Common myeloid progenitor, CD34-positive (primary cell): ENCODE results near the gene ADAM8.
"Not testable (repeated sequence)": the region's sequence is repeated elsewhere in the genome, so short reads cannot be mapped to it uniquely, and the experiment has no call there.

Experiments
- CTCF ChIA-PET: fragments of 350-600 bp; sonication (Branson Sonifier 250); formaldehyde crosslinking; loops from one replicate; lab custom pipeline; 2021; ENCODE audit warnings: antibody characterized with exemption; lab: Charles Lee
- POLR2A ChIA-PET: fragments of 350-600 bp; sonication (Branson Sonifier 250); formaldehyde crosslinking; loops from one replicate; lab custom pipeline; 2021; ENCODE audit warnings: antibody characterized with exemption; lab: Charles Lee
- DNase-seq, 3 donors: peaks; one replicate each; pipeline versions ENCODE4 v3.0.0 to v3.0.0-alpha.2; 2013
- H3K27ac ChIP-seq, 2 experiments: 1 replicate in 1 of 2; 2 replicates in 1 of 2; pipeline ENCODE4 v1.7.0; 2013; ENCODE audit warnings: inconsistent platforms in 2 of 2, low read length in 2 of 2, mild to moderate bottlenecking in 2 of 2, low read depth in 1 of 2, moderate library complexity in 1 of 2; ENCODE audit not compliant: severe bottlenecking in 2 of 2, insufficient read depth in 1 of 2, poor library complexity in 1 of 2
- H3K27me3 ChIP-seq, 5 experiments: replicated peaks in 2 of 5; 1 replicate in 3 of 5; 2 replicates in 2 of 5; pipeline versions ENCODE4 v1.6.1 to v1.7.0; 2013; ENCODE audit warnings: low read length in 4 of 5, mild to moderate bottlenecking in 2 of 5, moderate library complexity in 2 of 5, inconsistent platforms in 1 of 5; ENCODE audit not compliant: insufficient read depth in 5 of 5, control insufficient read depth in 4 of 5
- H3K36me3 ChIP-seq, 4 experiments: 1 replicate in 2 of 4; 2 replicates in 2 of 4; pipeline versions ENCODE4 v1.6.1 to v1.7.0; 2013; ENCODE audit warnings: low read length in 3 of 4, control low read depth in 1 of 4, mild to moderate bottlenecking in 1 of 4; ENCODE audit not compliant: control insufficient read depth in 4 of 4, insufficient read depth in 4 of 4
- H3K4me1 ChIP-seq, 4 experiments: 1 replicate in 3 of 4; 2 replicates in 1 of 4; pipeline versions ENCODE4 v1.6.1 to v1.7.1; 2013; ENCODE audit warnings: low read length in 3 of 4, mild to moderate bottlenecking in 3 of 4, control low read depth in 1 of 4, inconsistent platforms in 1 of 4, moderate library complexity in 1 of 4; ENCODE audit not compliant: control insufficient read depth in 4 of 4, insufficient read depth in 4 of 4; ENCODE audit errors: control extremely low read depth in 1 of 4
- H3K4me3 ChIP-seq, 7 experiments: 1 replicate in 4 of 7; 2 replicates in 3 of 7; pipeline versions ENCODE4 v1.5.1 to v1.7.0; 2013; ENCODE audit warnings: mild to moderate bottlenecking in 7 of 7, low read length in 6 of 7, moderate library complexity in 6 of 7, inconsistent platforms in 2 of 7, low read depth in 2 of 7, control low read depth in 1 of 7; ENCODE audit not compliant: insufficient read depth in 4 of 7, control insufficient read depth in 1 of 7; ENCODE audit errors: extremely low read depth in 1 of 7
- H3K9me3 ChIP-seq, 5 experiments: 1 replicate in 4 of 5; 2 replicates in 1 of 5; pipeline versions ENCODE4 v1.6.1 to v1.7.1; 2013; ENCODE audit warnings: low read length in 4 of 5, mild to moderate bottlenecking in 2 of 5, inconsistent platforms in 1 of 5, low read depth in 1 of 5, moderate library complexity in 1 of 5; ENCODE audit not compliant: control insufficient read depth in 4 of 5, insufficient read depth in 2 of 5; ENCODE audit errors: control extremely low read depth in 1 of 5
- WGBS: methylation state at CpG from one replicate; pipeline ENCODE4 v1.1.5; 2013; ENCODE audit not compliant: insufficient coverage; 5-methylcytosine and 5-hydroxymethylcytosine counted together

The ADAM8 gene

DNA sequence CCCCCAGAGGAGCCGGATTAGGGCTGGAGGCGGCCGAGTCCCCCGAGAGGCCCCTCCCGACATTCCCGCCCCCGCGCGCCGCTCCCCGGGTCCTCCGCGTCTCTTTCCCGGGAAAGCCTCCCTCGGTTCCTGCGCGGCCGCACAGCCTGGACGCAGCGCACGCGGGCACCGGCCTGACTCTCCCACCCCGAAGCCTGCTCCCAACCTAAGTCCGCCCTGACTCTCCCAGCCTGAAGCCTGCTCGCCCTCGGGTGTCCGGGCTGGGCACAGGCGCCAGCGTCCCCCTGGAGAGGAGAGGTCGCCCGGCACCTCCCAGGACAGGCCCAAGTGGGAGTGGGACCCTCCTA is 39.5 kb downstream of the ADAM8 start:
- Histone ChIP-seq H3K27me3 (peaks cover 0 to 65% (median 14%) of the 10 kb centered on the region in 5 experiments), H3K4me1 (peaks cover 0 to 55% (median 43%) of the 10 kb centered on the region in 4 experiments), H3K27ac (no peak overlapping the region), H3K36me3 (no peaks in the 10 kb centered on the region), H3K4me3 (peak overlapping the region in 2 of 7 experiments; percentile 40 to 61), H3K9me3 (no peaks in the 10 kb centered on the region)
- no peak for DNase-seq
- POLR2A ChIA-PET: no interaction called here
- CTCF ChIA-PET: no interaction called here
- 15% methylated on average over 15 of the region's 32 CpGs for WGBS

DNA sequence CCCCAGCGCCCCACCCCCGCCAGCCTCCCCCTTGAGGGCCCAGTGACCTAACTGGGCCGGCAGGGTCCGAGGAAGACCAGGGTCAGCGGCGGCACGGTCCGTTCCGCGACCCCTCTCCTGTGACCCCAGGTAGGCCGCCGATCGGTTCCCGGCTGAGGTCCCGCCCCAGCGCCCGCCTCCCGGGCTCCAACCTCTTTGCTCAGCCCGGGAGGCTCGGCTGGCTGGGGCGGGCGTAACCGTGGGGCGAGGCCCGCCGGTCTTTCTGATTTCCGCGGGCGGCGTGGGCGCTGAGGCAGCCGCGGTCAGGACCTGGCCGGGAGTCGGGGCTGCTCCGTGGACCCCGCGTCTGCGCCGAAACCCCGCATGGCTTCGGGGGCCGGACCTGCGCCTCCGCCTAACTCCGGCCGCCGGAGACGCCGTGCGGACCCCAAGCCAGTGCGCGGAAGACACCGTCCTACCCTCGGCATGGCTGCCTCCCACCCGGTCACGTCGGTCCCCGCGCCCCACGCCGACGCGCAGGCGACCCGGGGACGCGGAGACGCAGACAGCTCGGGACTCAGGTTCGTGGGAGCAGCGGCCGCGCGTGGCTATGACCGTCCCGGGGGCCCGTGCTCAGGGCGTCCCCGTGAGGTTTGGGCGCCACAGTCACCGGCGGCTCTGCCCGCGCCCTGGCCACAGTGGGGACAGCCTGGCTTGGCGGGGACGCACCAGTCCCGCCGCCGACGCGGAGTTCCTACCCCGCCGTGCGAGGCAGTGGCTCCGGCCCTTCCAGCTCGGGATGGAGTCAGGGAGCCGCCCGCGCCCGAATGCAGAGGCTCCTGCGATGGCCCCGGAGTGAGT is 40.0 kb downstream of the ADAM8 start:
- peak in 1 of 3 donors; percentile 23 for DNase-seq
- Histone ChIP-seq H3K9me3 (no peaks in the 10 kb centered on the region), H3K4me3 (peak overlapping the region in 5 of 7 experiments; percentile 17 to 61 (median 33)), H3K27ac (no peak overlapping the region), H3K4me1 (peaks cover 0 to 49% (median 37%) of the 10 kb centered on the region in 4 experiments), H3K36me3 (no peaks in the 10 kb centered on the region), H3K27me3 (peaks cover 0 to 71% (median 17%) of the 10 kb centered on the region in 5 experiments)
- ChIA-PET POLR2A (no interaction called here), CTCF (no interaction called here)
- WGBS: 1% methylated on average over 82 of the region's 103 CpGs

DNA sequence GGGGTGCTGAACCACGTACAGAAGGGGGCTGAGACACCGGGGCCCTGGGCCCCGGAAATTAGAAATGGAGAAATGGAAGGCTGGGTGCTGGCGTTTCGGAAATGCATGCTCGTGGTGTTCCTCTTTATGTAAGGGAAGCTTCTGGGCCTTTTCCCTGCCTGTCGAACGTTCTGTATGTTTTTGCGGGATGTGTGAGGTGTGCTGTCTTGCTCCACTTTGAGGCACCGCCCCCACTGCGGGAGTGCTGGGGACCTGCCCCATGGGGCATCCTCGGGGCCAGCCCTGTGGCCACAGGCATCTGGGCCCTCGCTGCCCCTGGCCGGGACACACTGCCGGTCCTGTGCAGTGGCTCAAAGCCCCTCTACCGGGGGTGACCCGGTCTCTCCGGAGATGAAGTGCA is 40.7 kb downstream of the ADAM8 start:
- Histone ChIP-seq H3K4me1 (peaks cover 0 to 42% (median 32%) of the 10 kb centered on the region in 4 experiments), H3K4me3 (peak overlapping the region in 3 of 7 experiments; percentile 19 to 49 (median 23)), H3K27ac (no peak overlapping the region), H3K9me3 (no peaks in the 10 kb centered on the region), H3K27me3 (peaks cover 0 to 78% (median 17%) of the 10 kb centered on the region in 5 experiments), H3K36me3 (no peaks in the 10 kb centered on the region)
- 1% methylated on average over 11 of the region's 18 CpGs for WGBS
- ChIA-PET CTCF (no interaction called here), POLR2A (no interaction called here)
- DNase-seq: peak in 1 of 3 donors; percentile 26

DNA sequence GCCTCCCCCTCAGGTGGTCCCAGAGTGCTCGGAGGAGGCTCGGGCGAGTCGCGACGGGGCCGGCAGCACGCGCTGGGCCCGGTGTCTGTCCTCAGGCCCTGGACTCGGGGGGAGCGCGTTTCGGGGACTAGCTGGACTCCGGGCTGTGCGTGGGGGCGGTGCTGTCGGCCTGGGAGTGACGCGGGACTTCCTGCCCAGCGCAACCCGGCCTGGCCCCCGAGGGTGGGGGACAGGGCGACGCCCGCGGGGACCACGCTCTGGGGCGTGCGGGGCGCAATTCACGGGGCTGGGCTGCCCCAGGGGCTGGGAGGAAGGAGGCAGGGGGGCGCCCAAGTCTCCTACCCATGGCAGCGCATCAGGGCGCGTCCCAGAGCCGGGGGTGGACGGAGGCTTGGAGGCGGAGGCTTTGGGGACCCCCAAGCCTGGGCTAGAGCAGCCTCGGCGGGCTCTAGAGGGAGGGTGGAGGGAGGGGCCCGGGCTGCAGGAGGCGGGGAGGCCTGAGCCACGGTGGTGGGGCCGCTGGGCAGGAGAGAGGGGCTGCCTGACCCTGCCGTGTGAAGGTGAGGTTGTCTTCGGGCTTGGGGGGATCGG is 41.3 kb downstream of the ADAM8 start:
- peaks cover 0 to 83% (median 17%) of the 10 kb centered on the region in 5 experiments for H3K27me3 ChIP-seq
- H3K4me1 ChIP-seq: peaks cover 0 to 43% (median 34%) of the 10 kb centered on the region in 4 experiments
- H3K36me3 ChIP-seq: no peaks in the 10 kb centered on the region
- peak overlapping the region in 2 of 7 experiments; percentile 36 to 52 for H3K4me3 ChIP-seq
- 2% methylated on average over 32 of the region's 48 CpGs for WGBS
- ChIA-PET POLR2A (no interaction called here), CTCF (no interaction called here)
- no peak overlapping the region for H3K27ac ChIP-seq
- peak in 1 of 3 donors; percentile 26 for DNase-seq
- no peaks in the 10 kb centered on the region for H3K9me3 ChIP-seq

DNA sequence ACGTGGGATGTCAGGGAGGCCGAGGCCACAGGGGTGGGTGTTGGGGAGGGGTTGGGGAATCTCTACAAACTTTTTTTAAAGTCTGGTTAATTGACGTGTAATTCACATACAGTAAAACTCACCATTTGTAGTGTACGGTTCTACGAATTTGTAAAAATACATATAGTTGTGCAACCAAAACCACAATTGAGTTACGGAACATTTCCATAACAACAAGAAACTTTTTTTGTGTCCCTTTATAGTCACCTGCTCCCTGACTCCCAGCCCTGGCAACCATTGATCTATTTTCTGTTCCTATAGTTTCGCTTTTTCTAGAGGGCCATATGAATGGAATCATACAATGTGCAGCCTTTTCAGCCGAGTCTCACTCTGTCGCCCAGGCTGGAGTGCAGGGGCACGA is 41.9 kb downstream of the ADAM8 start:
- peaks cover 0 to 87% (median 17%) of the 10 kb centered on the region in 5 experiments for H3K27me3 ChIP-seq
- CTCF ChIA-PET: interaction anchor here (1.4 kb wide), 1 partner anchor 24 kb away, joined by 6 read pairs; no protein-coding TSS in a partner anchor
- DNase-seq: peak in 1 of 3 donors; percentile 33
- WGBS: 0% methylated on average over 1 of the region's 10 CpGs
- H3K4me3 ChIP-seq: peak overlapping the region in 1 of 7 experiments; percentile 52
- H3K36me3 ChIP-seq, H3K9me3 ChIP-seq, H3K27ac ChIP-seq, POLR2A ChIA-PET: not testable (repeated sequence)
- H3K4me1 ChIP-seq: peaks cover 0 to 41% (median 32%) of the 10 kb centered on the region in 4 experiments

DNA sequence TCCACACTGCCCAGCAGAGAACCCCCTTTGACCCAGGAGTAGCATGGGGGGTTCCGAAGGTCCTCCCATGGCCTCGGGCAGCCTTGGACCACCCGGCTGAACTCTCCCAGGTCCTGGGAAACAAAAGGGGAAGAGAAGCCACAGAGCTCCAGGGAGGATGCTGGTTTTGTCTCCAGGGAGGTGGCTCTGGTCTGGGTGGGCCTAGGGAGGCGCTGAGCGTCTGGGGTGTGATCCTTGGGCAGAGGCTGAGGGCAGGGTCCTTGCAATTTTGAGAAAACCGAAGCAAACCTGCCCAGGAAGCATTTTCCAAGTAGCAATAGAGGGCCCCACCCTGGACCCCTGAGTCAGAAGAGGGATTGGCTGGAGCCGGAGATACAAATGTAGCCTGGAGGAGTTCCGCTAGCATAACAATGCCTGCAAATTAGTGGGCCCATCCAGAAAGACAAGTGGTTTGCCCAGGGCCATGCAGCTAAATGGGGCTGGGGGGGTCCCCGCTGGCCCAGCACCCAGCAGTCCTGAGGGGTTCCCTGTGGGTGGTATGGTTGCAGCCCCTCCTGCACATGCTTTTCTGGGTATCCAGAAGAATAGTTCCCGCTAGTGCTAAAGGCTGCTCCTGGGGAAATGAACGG is 44.6 kb downstream of the ADAM8 start:
- ChIA-PET POLR2A (no interaction called here), CTCF (no interaction called here)
- H3K4me3 ChIP-seq: no peak overlapping the region
- no peaks in the 10 kb centered on the region for H3K9me3 ChIP-seq
- no peak for DNase-seq
- no peaks in the 10 kb centered on the region for H3K36me3 ChIP-seq
- H3K4me1 ChIP-seq: peaks cover 0 to 37% (median 27%) of the 10 kb centered on the region in 4 experiments
- H3K27ac ChIP-seq: no peak overlapping the region
- peaks cover 0 to 91% (median 23%) of the 10 kb centered on the region in 5 experiments for H3K27me3 ChIP-seq
- WGBS: 75% methylated on average over 11 of the region's 11 CpGs
